Measurements from ENCODE around the gene SMIM30.

DNA sequence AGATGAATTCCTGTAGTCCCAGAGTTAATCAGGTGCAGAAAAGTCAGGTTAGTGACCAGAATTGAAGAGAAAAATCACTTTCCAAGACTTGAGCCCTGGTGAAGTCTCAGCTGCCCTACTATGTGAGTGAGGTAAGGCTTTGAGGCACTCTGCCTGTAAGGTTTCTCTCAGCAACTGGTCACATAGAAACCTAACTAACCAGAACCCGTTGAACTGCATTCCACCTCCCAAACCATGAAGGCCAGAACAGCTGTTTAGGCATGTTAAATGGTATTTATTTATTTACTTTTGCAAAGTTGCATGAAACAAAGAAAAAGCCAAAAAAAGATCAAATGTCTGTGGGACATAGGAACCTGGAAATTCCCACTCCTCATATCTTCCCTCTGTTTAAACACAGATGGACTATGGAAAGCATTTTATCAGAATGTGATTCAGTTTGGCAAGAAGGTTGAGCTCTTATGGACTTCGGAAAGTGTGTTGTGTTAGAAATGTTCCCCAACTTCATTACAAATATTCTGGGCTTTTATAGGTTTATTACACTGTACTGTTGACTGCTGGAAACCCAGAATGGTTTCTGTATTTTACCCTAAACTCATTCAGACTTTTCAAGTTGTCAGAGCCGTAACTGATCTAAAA is 19.0 kb downstream of the SMIM30 start:
- TF ChIP-seq EP300 (IDR thresholded peaks at IDR 0.05), result no peak
- TF ChIP-seq, protein P1, sequence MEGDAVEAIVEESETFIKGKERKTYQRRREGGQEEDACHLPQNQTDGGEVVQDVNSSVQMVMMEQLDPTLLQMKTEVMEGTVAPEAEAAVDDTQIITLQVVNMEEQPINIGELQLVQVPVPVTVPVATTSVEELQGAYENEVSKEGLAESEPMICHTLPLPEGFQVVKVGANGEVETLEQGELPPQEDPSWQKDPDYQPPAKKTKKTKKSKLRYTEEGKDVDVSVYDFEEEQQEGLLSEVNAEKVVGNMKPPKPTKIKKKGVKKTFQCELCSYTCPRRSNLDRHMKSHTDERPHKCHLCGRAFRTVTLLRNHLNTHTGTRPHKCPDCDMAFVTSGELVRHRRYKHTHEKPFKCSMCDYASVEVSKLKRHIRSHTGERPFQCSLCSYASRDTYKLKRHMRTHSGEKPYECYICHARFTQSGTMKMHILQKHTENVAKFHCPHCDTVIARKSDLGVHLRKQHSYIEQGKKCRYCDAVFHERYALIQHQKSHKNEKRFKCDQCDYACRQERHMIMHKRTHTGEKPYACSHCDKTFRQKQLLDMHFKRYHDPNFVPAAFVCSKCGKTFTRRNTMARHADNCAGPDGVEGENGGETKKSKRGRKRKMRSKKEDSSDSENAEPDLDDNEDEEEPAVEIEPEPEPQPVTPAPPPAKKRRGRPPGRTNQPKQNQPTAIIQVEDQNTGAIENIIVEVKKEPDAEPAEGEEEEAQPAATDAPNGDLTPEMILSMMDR (IDR thresholded peaks at IDR 0.05), result no peak

Data from gastroesophageal sphincter (tissue), 3 donors.